Ovary (tissue), 9 donors: ENCODE measurements around the gene TBL1X. TPM values are rescaled to one million over a fixed set of nuclear protein-coding genes. Genes with fewer than 3 reads are reported as not detected.

Experiments
- DNase-seq, 5 donors: peaks; one replicate each; pipeline ENCODE4 v3.0.0-alpha.2; 2019 to 2020
- H3K27ac ChIP-seq, 2 donors: fragments of 200-600 bp; one replicate each; pipeline versions ENCODE4 v1.5.1 to v1.8.0; 2019 to 2022
- H3K27me3 ChIP-seq: fragments of 200-600 bp; one replicate; pipeline ENCODE4 v1.8.0; 2022
- H3K36me3 ChIP-seq: fragments of 200-600 bp; sonication (generic); one replicate; pipeline ENCODE4 v1.5.1; 2019
- H3K4me1 ChIP-seq: one replicate; pipeline ENCODE4 v1.8.1; 2013; ENCODE audit warnings: mild to moderate bottlenecking, moderate library complexity; ENCODE audit not compliant: insufficient read depth
- H3K4me3 ChIP-seq: fragments of 200-600 bp; sonication (generic); one replicate; pipeline ENCODE4 v1.5.1; 2017
- H3K9me3 ChIP-seq, 2 donors: fragments of 200-600 bp in 1 of 2; sonication (generic) in 1 of 2; one replicate each; pipeline versions ENCODE4 v1.5.1 to v1.8.1; 2013 to 2019; ENCODE audit warnings: mild to moderate bottlenecking in 1 of 2, moderate library complexity in 1 of 2
- CTCF ChIP-seq, 3 donors: fragments of 450-650 bp in 2 of 3; fragments of 200-600 bp in 1 of 3; IDR thresholded peaks; one replicate each; pipeline versions ENCODE4 v1.5.1 to v1.8.0; 2016 to 2022; ENCODE audit warnings: antibody characterized with exemption in 3 of 3, mild to moderate bottlenecking in 1 of 3
- EP300 ChIP-seq: sonication (generic); formaldehyde crosslinking; IDR thresholded peaks from one replicate; pipeline ENCODE4 v1.6.1; 2017; ENCODE audit warnings: antibody characterized with exemption
- POLR2A ChIP-seq: fragments of 450-650 bp; IDR thresholded peaks from one replicate; pipeline ENCODE4 v1.6.1; 2017; ENCODE audit warnings: antibody characterized with exemption, mild to moderate bottlenecking, moderate library complexity
- WGBS, 3 donors: extraction: QIAGEN DNeasy Blood & Tissue Kit in 1 of 3; methylation state at CpG; one replicate each; pipeline versions ENCODE4 v1.1.5 to v1.1.7; 2013 to 2017; 5-methylcytosine and 5-hydroxymethylcytosine counted together
- intact Hi-C, 4 donors: fragments of 100-400 bp; cut with DNase I; formaldehyde crosslinking; loops; one replicate each; pipeline versions ENCODE4 v1.11.0 to v1.15.1; 2022 to 2023
- polyA plus RNA-seq, 2 donors: library from polyadenylated mRNA; stranded (reverse); fragments of 200-250 nt in 1 of 2; fragments of 350-450 nt in 1 of 2; fragmentation: Illumina TruSeq in 1 of 2; extraction: RNeasy Lipid Tissue Mini Kit (QIAGEN cat#74804) in 1 of 2; gene quantifications; one replicate each; pipeline ENCODE4 v1.2.3, GENCODE V29; 2013 to 2014
- total RNA-seq, 7 donors: library from RNA; depleted of rRNA in 2 of 7; stranded (reverse); fragments of >200 nt in 2 of 7; fragmentation: NEBNext Ultra II Directional in 3 of 7; extraction: Animal tissue kit (Norgen Biotek cat#: 25700) in 3 of 7; gene quantifications; one replicate each; pipeline versions ENCODE4 v1.1.0 to v1.2.4, GENCODE V29; 2016 to 2023
- donor health status: DM: no; HTN: no; CAD: no; lungs with moderate emphysema.
- donor health status: DM: no; HTN: no; CAD: no.
- donor health status: Bipolar disorder and iron deficiency.
- donor health status: DM: yes; HTN: yes; CAD: no.
- donor health status: DM: no; HTN: no; CAD: no.
- donor health status: DM: yes; HTN: yes; CAD: no.

The TBL1X gene
- total and polyA plus RNA-seq, 9 donors = 11.3 to 50.5 (median 32.0) TPM

- no peaks in the 10 kb centered on the region for H3K9me3 ChIP-seq
- H3K36me3 ChIP-seq = no peaks in the 10 kb centered on the region
- TF ChIP-seq EP300 (no peak), CTCF (IDR thresholded peaks at IDR 0.05) (no peak), POLR2A (no peak)
- DNase-seq = no peak
- intact Hi-C loops = no loop called here
- H3K27me3 ChIP-seq = no peaks in the 10 kb centered on the region
- 59 to 62% (median 61%) methylated on average over 3 of the region's 3 CpGs for WGBS, 3 donors
- no peaks in the 10 kb centered on the region for H3K4me1 ChIP-seq
- H3K27ac ChIP-seq = no peak overlapping the region
- no peak overlapping the region for H3K4me3 ChIP-seq
These were observed 22.0 kb downstream of the TBL1X start for GRCh38 chrX:9486786-9487387.

DNA sequence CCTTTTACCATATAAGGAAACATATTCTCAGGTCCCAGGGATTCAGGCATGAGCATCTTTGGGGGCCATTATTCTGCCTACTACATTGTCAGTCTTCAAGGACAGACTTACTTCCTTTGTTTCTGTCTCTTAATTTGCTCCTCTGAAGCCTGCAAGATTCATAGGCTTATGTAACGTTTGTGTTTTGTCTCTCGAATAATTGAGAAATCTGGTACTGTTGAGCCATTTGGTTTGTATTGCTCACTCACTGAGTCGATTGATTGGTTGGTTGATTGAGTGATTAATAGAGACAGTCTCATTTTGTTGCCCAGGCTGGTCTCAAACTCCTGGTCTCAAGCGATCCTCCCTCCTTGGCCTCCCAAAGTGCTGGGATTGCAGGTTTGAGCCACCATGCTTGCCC, 23.7 kb downstream of the TBL1X start:
- no peak for DNase-seq
- Histone ChIP-seq H3K4me1 (no peaks in the 10 kb centered on the region), H3K36me3 (no peaks in the 10 kb centered on the region), H3K4me3 (no peak overlapping the region), H3K9me3 (no peaks in the 10 kb centered on the region), H3K27ac (no peak overlapping the region), H3K27me3 (no peaks in the 10 kb centered on the region)
- 69 to 82% (median 70%) methylated on average over 4 of the region's 4 CpGs for WGBS, 3 donors
- TF ChIP-seq CTCF (IDR thresholded peaks at IDR 0.05) = no peak
- no peak for TF ChIP-seq EP300
- intact Hi-C loops = no loop called here

- Histone ChIP-seq H3K36me3 (no peaks in the 10 kb centered on the region), H3K9me3 (no peaks in the 10 kb centered on the region), H3K4me1 (no peaks in the 10 kb centered on the region), H3K27ac (no peak overlapping the region), H3K4me3 (no peak overlapping the region), H3K27me3 (no peaks in the 10 kb centered on the region)
- WGBS, 3 donors = 0 to 36% (median 0%) methylated on average over 1 of the region's 1 CpG
- TF ChIP-seq POLR2A (no peak), CTCF (IDR thresholded peaks at IDR 0.05) (no peak), EP300 (no peak)
- intact Hi-C loops = no loop called here
- no peak for DNase-seq
These were observed 24.4 kb downstream of the TBL1X start for GRCh38 chrX:9489234-9489633.

GRCh38 chrX:9492901-9493300, 28.0 kb downstream of the TBL1X start:
- Histone ChIP-seq H3K4me1 (peaks cover 1% of the 10 kb centered on the region), H3K4me3 (no peak overlapping the region), H3K9me3 (no peaks in the 10 kb centered on the region), H3K27me3 (no peaks in the 10 kb centered on the region), H3K36me3 (no peaks in the 10 kb centered on the region), H3K27ac (no peak overlapping the region)
- intact Hi-C loops = no loop called here
- DNase-seq = no peak
- 62 to 71% (median 68%) methylated on average over 2 of the region's 2 CpGs for WGBS, 3 donors
- TF ChIP-seq EP300 = no peak
- TF ChIP-seq POLR2A = no peak
- TF ChIP-seq CTCF (IDR thresholded peaks at IDR 0.05) = no peak
